ENCODE results near the gene SEMA3B. TPM values are rescaled to one million over a fixed set of nuclear protein-coding genes. Genes with fewer than 3 reads are reported as not detected.
"Not testable (repeated sequence)": the region's sequence is repeated elsewhere in the genome, so short reads cannot be mapped to it uniquely, and the experiment has no call there.

SEMA3B gene
- total and polyA plus RNA-seq, 12 donors: 14.9 to 46.7 (median 21.9) TPM

DNA sequence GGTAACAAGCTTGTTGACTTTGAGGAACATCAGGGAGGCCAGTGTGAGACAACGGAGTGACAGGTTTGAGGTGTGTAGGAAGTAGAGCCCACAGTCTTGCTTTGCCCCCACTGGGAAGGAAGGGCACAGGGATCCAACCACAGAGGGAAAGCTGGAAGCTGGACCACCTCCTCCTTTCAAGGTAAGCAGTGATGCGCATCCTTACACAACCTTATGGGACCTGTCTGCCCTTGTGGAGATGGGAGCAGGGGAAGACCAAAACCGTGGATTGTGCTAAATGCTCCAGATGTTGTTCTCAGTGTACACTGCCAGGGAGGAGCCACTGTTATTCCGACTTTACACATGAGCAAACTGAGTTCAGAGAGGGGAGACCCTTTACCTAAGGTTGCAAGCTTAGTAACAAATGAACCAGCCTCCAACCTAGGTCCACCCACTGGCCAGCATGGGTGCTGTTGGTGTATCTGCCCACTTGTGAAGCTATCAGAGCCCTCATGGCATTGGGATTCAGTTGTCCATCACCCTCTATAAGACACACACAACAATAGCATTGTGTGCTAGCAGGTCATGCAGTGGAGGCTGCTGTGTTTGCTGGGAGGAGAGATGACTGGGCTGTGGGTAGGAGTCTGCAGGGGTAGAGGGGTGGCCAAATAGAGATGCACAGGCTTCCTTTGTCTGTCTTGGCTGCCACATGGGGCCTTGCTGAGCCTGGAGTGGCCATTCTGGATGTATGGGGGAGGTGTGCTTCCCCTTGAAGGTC lies 9.4 kb downstream of the SEMA3B start:
- intact Hi-C loops (cut with DNase I): loop anchor here in 1 of 10 donors (10.0 kb wide), 1 partner anchor 154 kb away; no protein-coding TSS in a partner anchor

DNA sequence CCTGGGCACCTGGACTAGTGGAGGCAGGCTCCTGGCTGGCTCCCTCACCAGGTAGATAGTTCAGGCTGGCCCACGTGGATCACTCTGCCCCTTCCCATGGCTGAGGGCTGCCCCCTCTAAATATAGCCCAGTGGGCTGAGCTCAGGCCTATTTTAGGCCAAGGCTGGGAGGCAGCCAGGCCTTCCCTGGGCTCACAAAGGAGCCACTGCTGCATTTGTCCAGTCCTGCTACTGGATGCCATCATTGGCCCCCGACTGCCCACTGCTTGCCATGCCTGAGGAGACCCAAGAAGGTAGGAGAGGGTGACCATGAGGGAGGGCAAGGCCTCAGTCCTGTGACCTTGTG lies 9.9 kb downstream of the SEMA3B start, which contains the start of gene LSMEM2:
TSS of gene LSMEM2 (plus strand) at position 208 of the 345 bp plus-strand sequence. CDS start at position 235, 27 bp downstream.
- peak within 1 kb of the TSS in 9 of 10 donors; percentile 26 to 52 (median 43) for H3K4me3 ChIP-seq
- DNase-seq: peak; percentile 69 to 73
- peak within 1 kb of the TSS; percentile 21 to 92 (median 85) for H3K27ac ChIP-seq
- H3K9me3 ChIP-seq: no peaks in the 10 kb centered on the region
- peaks cover 0 to 8% (median 0%) of the 10 kb centered on the region in 9 donors for H3K36me3 ChIP-seq
- H3K4me1 ChIP-seq: peaks cover 4 to 53% (median 25%) of the 10 kb centered on the region in 9 donors
- 30 to 32% methylated on average over 2 of the region's 2 CpGs for WGBS, 2 donors
- intact Hi-C loops (cut with DNase I): loop anchor here in 1 of 10 donors (10.0 kb wide), 1 partner anchor 154 kb away; no protein-coding TSS in a partner anchor
- peak; percentile 78 to 94 (median 88) for ATAC-seq
- H3K27me3 ChIP-seq: peaks cover 0 to 40% (median 10%) of the 10 kb centered on the region in 7 donors
- TF ChIP-seq, protein P1, sequence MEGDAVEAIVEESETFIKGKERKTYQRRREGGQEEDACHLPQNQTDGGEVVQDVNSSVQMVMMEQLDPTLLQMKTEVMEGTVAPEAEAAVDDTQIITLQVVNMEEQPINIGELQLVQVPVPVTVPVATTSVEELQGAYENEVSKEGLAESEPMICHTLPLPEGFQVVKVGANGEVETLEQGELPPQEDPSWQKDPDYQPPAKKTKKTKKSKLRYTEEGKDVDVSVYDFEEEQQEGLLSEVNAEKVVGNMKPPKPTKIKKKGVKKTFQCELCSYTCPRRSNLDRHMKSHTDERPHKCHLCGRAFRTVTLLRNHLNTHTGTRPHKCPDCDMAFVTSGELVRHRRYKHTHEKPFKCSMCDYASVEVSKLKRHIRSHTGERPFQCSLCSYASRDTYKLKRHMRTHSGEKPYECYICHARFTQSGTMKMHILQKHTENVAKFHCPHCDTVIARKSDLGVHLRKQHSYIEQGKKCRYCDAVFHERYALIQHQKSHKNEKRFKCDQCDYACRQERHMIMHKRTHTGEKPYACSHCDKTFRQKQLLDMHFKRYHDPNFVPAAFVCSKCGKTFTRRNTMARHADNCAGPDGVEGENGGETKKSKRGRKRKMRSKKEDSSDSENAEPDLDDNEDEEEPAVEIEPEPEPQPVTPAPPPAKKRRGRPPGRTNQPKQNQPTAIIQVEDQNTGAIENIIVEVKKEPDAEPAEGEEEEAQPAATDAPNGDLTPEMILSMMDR (IDR thresholded peaks at IDR 0.05): no peak

More for the DNA sequence above, 9.4 kb downstream of the SEMA3B start:
- H3K9me3 ChIP-seq: no peaks in the 10 kb centered on the region
- ATAC-seq (peak in 5 of 8 donors; percentile 1 to 21 (median 4)), DNase-seq (no peak)
- peak overlapping the region in 8 of 10 donors; percentile 67 to 92 (median 88) for H3K27ac ChIP-seq
- peaks cover 0 to 45% (median 10%) of the 10 kb centered on the region in 7 donors for H3K27me3 ChIP-seq
- peaks cover 0 to 8% (median 0%) of the 10 kb centered on the region in 9 donors for H3K36me3 ChIP-seq
- H3K4me1 ChIP-seq: peaks cover 4 to 55% (median 31%) of the 10 kb centered on the region in 9 donors
- TF ChIP-seq, protein P1 (IDR thresholded peaks at IDR 0.05): no peak
- WGBS, 2 donors: 81 to 84% methylated on average over 4 of the region's 4 CpGs
- H3K4me3 ChIP-seq: no peak overlapping the region

GRCh38 chr3:50279255-50280016 lies 10.5 kb downstream of the SEMA3B start:
- peak; percentile 14 to 58 (median 32) for ATAC-seq

DNA sequence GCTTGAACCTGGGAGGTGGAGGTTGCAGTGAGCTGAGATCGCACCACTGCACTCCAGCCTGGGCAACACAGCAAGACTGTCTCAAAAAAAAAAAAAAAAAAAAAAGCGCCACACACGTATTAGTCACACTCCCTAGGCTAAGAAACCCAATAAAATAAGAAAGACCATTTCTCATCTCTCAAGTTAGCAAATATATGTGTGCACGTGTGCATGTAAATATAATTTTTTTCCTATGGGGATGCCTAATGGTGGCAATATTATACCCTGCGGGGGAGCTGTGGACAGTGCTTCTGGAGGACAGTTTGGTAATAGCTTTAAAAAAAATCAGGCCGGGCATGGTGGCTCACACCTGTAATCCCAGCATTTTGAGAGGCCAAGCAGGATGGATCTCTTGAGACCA lies 15.2 kb downstream of the SEMA3B start:
- intact Hi-C loops (cut with DNase I); H3K27ac ChIP-seq; ATAC-seq; DNase-seq; H3K27me3 ChIP-seq; H3K9me3 ChIP-seq; H3K4me3 ChIP-seq: not testable (repeated sequence)
- Histone ChIP-seq H3K36me3 (peaks cover 0 to 29% (median 18%) of the 10 kb centered on the region in 9 donors), H3K4me1 (peaks cover 0 to 54% (median 25%) of the 10 kb centered on the region in 9 donors)
- WGBS, 2 donors: 86 to 90% methylated on average over 6 of the region's 6 CpGs

More at GRCh38 chr3:50279255-50280016, 10.5 kb downstream of the SEMA3B start:
- intact Hi-C loops (cut with DNase I): loop anchor here in 1 of 10 donors (10.0 kb wide), 1 partner anchor 155 kb away; no protein-coding TSS in a partner anchor
- H3K36me3 ChIP-seq: peaks cover 0 to 8% (median 0%) of the 10 kb centered on the region in 9 donors
- TF ChIP-seq, protein P1 (IDR thresholded peaks at IDR 0.05): no peak
- H3K27me3 ChIP-seq: peaks cover 0 to 34% (median 9%) of the 10 kb centered on the region in 7 donors
- WGBS, 2 donors: 63 to 67% methylated on average over 8 of the region's 8 CpGs
- peak overlapping the region in 9 of 10 donors; percentile 26 to 52 (median 43) for H3K4me3 ChIP-seq
- H3K27ac ChIP-seq: peak overlapping the region; percentile 21 to 92 (median 85)
- H3K4me1 ChIP-seq: peaks cover 4 to 47% (median 19%) of the 10 kb centered on the region in 9 donors
- H3K9me3 ChIP-seq: no peaks in the 10 kb centered on the region
- DNase-seq: no peak

Data from heart right ventricle (tissue), 16 donors.